ENCODE measurements around the gene NR6A1. TPM values are rescaled to one million over a fixed set of nuclear protein-coding genes. Genes with fewer than 3 reads are reported as not detected.

The NR6A1 gene
- total RNA-seq, 4 donors from 2014 or later, result 9.7 to 14.6 (median 12.5) TPM

DNA sequence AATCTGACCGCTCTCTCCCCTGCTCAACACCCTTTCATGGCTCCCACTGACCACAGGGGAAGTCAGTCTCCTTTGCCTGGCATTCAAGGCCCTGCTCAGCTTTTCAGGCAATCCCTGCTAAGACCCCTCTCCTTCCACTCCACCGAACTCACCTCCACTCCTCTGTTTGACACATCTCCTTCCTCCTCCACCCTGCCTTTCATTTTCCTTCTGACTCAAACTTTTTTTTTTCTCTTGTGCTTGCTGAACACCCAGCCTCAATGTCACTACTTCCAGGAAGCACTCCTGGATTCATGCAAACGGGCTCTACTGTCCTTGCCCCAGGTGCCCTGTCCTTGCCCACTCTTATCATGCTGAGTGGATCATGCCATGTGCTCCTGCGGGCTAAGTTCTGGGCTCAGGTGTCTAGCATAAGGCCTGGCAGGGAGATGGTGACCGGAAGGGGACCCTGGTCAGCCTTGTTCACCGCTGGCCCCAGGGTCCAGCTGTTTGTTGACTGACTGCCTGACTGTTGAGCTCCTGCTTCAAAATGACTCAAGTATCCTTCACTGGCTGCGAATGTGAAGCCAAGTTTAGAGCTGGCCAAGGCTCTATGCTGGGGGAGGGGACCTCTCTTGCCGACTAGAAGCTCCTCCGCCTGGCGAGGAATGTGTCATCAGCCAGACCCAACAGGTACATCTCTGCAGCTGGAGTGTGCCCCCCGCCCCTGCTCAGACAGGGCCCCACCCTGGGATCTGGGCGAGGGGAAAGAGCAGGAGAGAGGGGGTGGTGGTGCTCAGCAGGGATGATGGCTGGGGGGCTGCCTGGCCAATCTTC, 270.1 kb downstream of the NR6A1 start:
- no peaks in the 10 kb centered on the region for H3K36me3 ChIP-seq
- peaks cover 5 to 18% (median 14%) of the 10 kb centered on the region in 4 donors for H3K4me1 ChIP-seq
- intact Hi-C loops (cut with DNase I; ENCODE audit: low total_unique reads), result no loop called here
- no peak overlapping the region for H3K4me3 ChIP-seq
- no peaks in the 10 kb centered on the region for H3K9me3 ChIP-seq
- no peak for DNase-seq
- in situ Hi-C loops (cut with MboI; ENCODE audit: low pct_ligation_motif_present in 1 of 4, low pct_unique_long_range_greater_than_20kb in 1 of 4, low sequenced_read_pairs in 3 of 4), result no loop called here
- H3K27me3 ChIP-seq, result peaks cover 76% of the 10 kb centered on the region
- H3K27ac ChIP-seq, result no peak overlapping the region
- 38 to 58% methylated on average over 1 to 12 of the region's 12 CpGs for WGBS, 2 donors (ENCODE audit: low coverage in 1 of 2)
- TF ChIP-seq POLR2AphosphoS5 (IDR thresholded peaks at IDR 0.05) (no peak), POLR2A (IDR thresholded peaks at IDR 0.05) (no peak), EP300 (IDR thresholded peaks at IDR 0.05; ENCODE audit: low read depth) (no peak)
- TF ChIP-seq, protein P1, sequence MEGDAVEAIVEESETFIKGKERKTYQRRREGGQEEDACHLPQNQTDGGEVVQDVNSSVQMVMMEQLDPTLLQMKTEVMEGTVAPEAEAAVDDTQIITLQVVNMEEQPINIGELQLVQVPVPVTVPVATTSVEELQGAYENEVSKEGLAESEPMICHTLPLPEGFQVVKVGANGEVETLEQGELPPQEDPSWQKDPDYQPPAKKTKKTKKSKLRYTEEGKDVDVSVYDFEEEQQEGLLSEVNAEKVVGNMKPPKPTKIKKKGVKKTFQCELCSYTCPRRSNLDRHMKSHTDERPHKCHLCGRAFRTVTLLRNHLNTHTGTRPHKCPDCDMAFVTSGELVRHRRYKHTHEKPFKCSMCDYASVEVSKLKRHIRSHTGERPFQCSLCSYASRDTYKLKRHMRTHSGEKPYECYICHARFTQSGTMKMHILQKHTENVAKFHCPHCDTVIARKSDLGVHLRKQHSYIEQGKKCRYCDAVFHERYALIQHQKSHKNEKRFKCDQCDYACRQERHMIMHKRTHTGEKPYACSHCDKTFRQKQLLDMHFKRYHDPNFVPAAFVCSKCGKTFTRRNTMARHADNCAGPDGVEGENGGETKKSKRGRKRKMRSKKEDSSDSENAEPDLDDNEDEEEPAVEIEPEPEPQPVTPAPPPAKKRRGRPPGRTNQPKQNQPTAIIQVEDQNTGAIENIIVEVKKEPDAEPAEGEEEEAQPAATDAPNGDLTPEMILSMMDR (IDR thresholded peaks at IDR 0.05), result no peak

DNA sequence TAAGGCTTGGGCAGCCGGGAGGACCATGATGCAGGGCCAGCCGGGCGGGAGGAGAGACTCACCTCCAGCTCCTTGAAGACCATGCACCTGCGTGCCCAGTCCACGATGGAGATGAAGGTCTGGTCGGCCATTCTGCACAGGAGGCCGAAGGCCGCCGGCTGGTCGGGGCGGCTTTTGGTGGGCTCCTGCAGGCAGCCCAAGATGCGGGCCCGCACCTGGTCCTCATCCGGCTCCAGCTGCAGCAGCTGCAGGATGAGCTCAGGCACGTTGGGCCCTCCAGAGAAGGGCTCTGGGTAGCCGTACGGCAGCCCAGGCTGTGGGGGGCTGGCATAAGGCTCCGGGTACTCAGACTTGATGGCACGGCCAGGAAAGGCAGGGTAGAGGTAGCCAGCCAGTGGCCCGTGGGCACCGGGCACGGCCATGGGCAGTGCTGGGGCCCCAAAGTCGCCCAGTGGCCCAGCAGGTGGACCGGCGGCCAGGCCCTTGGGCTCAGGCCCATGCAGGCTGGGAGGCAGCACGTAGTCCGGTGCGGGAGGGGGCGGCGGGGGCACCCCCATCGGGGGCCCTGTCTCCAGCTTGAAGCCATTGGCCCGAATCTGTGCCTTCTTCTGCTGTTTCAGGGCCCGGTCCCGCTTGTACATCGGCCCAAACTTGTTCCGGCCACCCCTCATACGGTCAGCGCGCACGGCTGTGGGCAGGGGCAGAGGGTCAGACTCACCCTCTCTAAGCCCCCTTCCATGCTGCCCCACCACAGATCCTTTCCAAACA, 270.9 kb downstream of the NR6A1 start:
- H3K27me3 ChIP-seq, result peaks cover 68% of the 10 kb centered on the region
- in situ Hi-C loops (cut with MboI; ENCODE audit: low pct_ligation_motif_present in 1 of 4, low pct_unique_long_range_greater_than_20kb in 1 of 4, low sequenced_read_pairs in 3 of 4), result no loop called here
- DNase-seq, result no peak
- TF ChIP-seq POLR2A (IDR thresholded peaks at IDR 0.05), result no peak
- TF ChIP-seq, protein P1 (IDR thresholded peaks at IDR 0.05), result no peak
- TF ChIP-seq POLR2AphosphoS5 (IDR thresholded peaks at IDR 0.05), result no peak
- TF ChIP-seq EP300 (IDR thresholded peaks at IDR 0.05; ENCODE audit: low read depth), result no peak
- H3K27ac ChIP-seq, result no peak overlapping the region
- intact Hi-C loops (cut with DNase I; ENCODE audit: low total_unique reads), result no loop called here
- H3K9me3 ChIP-seq, result no peaks in the 10 kb centered on the region
- WGBS, 2 donors (ENCODE audit: low coverage in 1 of 2), result 88% methylated on average over 21 of the region's 40 CpGs; no CpG with 5 or more reads in 1 of the 2 donors
- H3K4me3 ChIP-seq, result no peak overlapping the region
- peaks cover 5 to 18% (median 14%) of the 10 kb centered on the region in 4 donors for H3K4me1 ChIP-seq
- H3K36me3 ChIP-seq, result no peaks in the 10 kb centered on the region

DNA sequence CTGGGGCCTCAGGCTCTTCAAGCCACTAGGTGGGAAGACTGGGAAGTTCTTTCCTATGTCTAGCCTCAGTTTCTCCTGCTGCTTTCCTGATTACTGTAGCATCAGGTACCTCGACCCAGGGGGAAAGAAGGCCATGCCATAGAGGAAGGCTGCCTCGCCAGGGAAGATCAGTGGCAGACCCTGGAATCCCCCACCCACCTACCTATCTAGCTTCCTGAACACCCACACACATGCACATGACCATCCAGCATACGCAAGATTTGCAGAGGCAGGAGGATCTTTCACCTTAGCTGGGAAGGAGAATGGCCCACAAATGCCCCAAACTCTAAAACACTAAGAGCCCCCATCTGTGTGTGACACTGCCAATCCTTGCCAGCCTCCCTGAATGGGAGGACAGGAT, 271.9 kb downstream of the NR6A1 start:
- in situ Hi-C loops (cut with MboI; ENCODE audit: low pct_ligation_motif_present in 1 of 4, low pct_unique_long_range_greater_than_20kb in 1 of 4, low sequenced_read_pairs in 3 of 4), result no loop called here
- Histone ChIP-seq H3K9me3 (no peaks in the 10 kb centered on the region), H3K27ac (no peak overlapping the region), H3K4me3 (no peak overlapping the region), H3K36me3 (no peaks in the 10 kb centered on the region), H3K4me1 (peaks cover 4 to 12% (median 10%) of the 10 kb centered on the region in 4 donors), H3K27me3 (peaks cover 64% of the 10 kb centered on the region)
- TF ChIP-seq POLR2AphosphoS5 (IDR thresholded peaks at IDR 0.05) (no peak), POLR2A (IDR thresholded peaks at IDR 0.05) (no peak), EP300 (IDR thresholded peaks at IDR 0.05; ENCODE audit: low read depth) (no peak)
- TF ChIP-seq, protein P1 (IDR thresholded peaks at IDR 0.05), result no peak
- 47% methylated on average over 3 of the region's 3 CpGs; no CpG with 5 or more reads in 1 of the 2 donors for WGBS, 2 donors (ENCODE audit: low coverage in 1 of 2)
- intact Hi-C loops (cut with DNase I; ENCODE audit: low total_unique reads), result no loop called here
- no peak for DNase-seq

DNA sequence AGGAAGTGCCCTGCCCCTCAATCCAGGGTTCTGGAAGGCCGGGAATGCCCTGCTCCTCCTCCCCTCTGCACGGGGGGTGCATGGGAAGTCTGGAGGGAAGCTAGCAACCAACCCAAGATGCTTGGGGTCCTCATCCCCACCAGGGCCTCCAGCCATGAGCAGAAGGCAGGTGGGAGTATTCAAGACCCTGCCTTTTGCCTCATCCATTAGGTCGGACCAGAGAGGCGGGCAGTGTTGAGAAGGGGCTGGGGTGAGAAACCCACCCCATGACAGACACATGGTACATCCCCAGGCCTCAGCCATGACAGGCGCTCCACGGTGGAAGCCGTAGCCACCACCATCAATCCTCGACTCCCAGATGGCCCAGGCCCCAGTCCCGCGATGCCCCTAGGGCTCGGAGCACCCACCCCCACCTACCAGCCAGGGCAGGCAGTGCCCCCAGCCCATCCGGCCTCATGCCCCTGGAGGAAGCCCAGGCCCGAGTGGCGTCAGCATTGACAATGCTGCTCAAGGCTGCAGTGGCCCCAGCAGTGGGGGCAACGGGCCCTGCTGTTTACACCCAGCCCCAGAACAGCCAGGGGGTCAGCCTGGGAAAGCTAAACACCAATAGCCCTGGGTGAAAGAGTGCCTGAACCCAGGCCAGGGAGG, 272.5 kb downstream of the NR6A1 start:
- TF ChIP-seq POLR2AphosphoS5 (IDR thresholded peaks at IDR 0.05) (no peak), EP300 (IDR thresholded peaks at IDR 0.05; ENCODE audit: low read depth) (no peak), POLR2A (IDR thresholded peaks at IDR 0.05) (no peak)
- TF ChIP-seq, protein P1 (IDR thresholded peaks at IDR 0.05), result no peak
- intact Hi-C loops (cut with DNase I; ENCODE audit: low total_unique reads) (no loop called here), in situ Hi-C loops (cut with MboI; ENCODE audit: low pct_ligation_motif_present in 1 of 4, low pct_unique_long_range_greater_than_20kb in 1 of 4, low sequenced_read_pairs in 3 of 4) (no loop called here)
- Histone ChIP-seq H3K27me3 (peaks cover 58% of the 10 kb centered on the region), H3K27ac (no peak overlapping the region), H3K4me1 (peaks cover 0 to 6% (median 4%) of the 10 kb centered on the region in 4 donors), H3K36me3 (no peaks in the 10 kb centered on the region), H3K9me3 (no peaks in the 10 kb centered on the region), H3K4me3 (no peak overlapping the region)
- no peak for DNase-seq
- 75% methylated on average over 15 of the region's 15 CpGs; no CpG with 5 or more reads in 1 of the 2 donors for WGBS, 2 donors (ENCODE audit: low coverage in 1 of 2)
